K562 (cell line): Measurements from ENCODE around the gene OR52A5. TPM values are rescaled to one million over a fixed set of nuclear protein-coding genes. Genes with fewer than 3 reads are reported as not detected.

Source experiments
- ADNP ChIP-seq: fragments of 200-800 bp; sonication (Bioruptor generic); IDR thresholded peaks from 2 replicates; pipeline ENCODE4 v1.6.1; 2016; ENCODE audit warnings: missing genetic modification characterization, missing compliant biosample characterization
- NR1H2 ChIP-seq: sonication (generic); formaldehyde crosslinking; IDR thresholded peaks from 2 replicates; pipeline ENCODE4 v1.4.0; 2020; ENCODE audit warnings: mild to moderate bottlenecking, missing genetic modification reagents
- PTTG1 ChIP-seq: fragments of 450-650 bp; IDR thresholded peaks from 2 replicates; pipeline ENCODE4 v1.6.1; 2016; ENCODE audit warnings: low read depth, mild to moderate bottlenecking, missing genetic modification characterization, missing compliant biosample characterization
- SAFB ChIP-seq: fragments of 200-400 bp; formaldehyde crosslinking; IDR thresholded peaks from 2 replicates; pipeline ENCODE4 v1.6.1; 2017; ENCODE audit warnings: low read depth, low read length, borderline replicate concordance
- U2AF2 ChIP-seq: fragments of 200-400 bp; formaldehyde crosslinking; optimal IDR thresholded peaks from 2 replicates; pipeline ENCODE3; 2017; ENCODE audit warnings: low read depth, mild to moderate bottlenecking, low read length
- WHSC1 ChIP-seq: IDR thresholded peaks from one replicate; pipeline ENCODE4 v1.6.1; 2012; ENCODE audit warnings: low read length, control low read depth, inconsistent platforms
- ZNF224 ChIP-seq: sonication (generic); formaldehyde crosslinking; IDR thresholded peaks from 2 replicates; pipeline ENCODE4 v1.8.0; 2022; ENCODE audit warnings: mild to moderate bottlenecking, missing genetic modification reagents
- polyA plus RNA-seq, 8 experiments: library from polyadenylated mRNA; depleted of rRNA in 4 of 8; stranded (reverse) in 5 of 8; unstranded in 3 of 8; fragments of >200 nt; fragmentation: Nextera tagmentation in 2 of 8; fragmentation: Illumina TruSeq in 1 of 8; extraction: Ambion mirVana in 2 of 8; extraction: Trizol in 1 of 8; gene quantifications; 2 replicates each; pipeline versions ENCODE4 v1.2.1 to v1.2.3, GENCODE V29; 2011 to 2014; ENCODE audit warnings: inconsistent platforms in 1 of 8, missing spikeins in 1 of 8
- total RNA-seq, 7 experiments: library from RNA; depleted of rRNA in 6 of 7; stranded (reverse); fragments of >200 nt in 6 of 7; fragmentation: Illumina TruSeq in 2 of 7; extraction: Trizol in 2 of 7; gene quantifications; 2 replicates each; pipeline versions ENCODE4 v1.2.1 to v1.2.3, GENCODE V29; 2011 to 2021; ENCODE audit warnings: low replicate concordance in 1 of 7
- TF ChIP-seq, protein P1 (sequence below): fragments of 450-650 bp; IDR thresholded peaks from 2 replicates; pipeline ENCODE4 v1.6.1; 2016; ENCODE audit warnings: low read depth
- TF ChIP-seq, protein P2 (sequence below): sonication (generic); formaldehyde crosslinking; IDR thresholded peaks from 2 replicates; pipeline ENCODE4 v1.8.0; 2023; ENCODE audit warnings: mild to moderate bottlenecking, missing genetic modification reagents
- TF ChIP-seq, protein P3 (sequence below): sonication (generic); formaldehyde crosslinking; IDR thresholded peaks from 2 replicates; pipeline ENCODE4 v1.8.0; 2022; ENCODE audit warnings: mild to moderate bottlenecking, low read depth, missing genetic modification reagents
- TF ChIP-seq, protein P4 (sequence below), 2 experiments: fragments of 450-650 bp; IDR thresholded peaks; 2 replicates each; pipeline ENCODE4 v1.6.1; 2016
- TF ChIP-seq, protein P5 (sequence below): fragments of 250-450 bp; sonication (Bioruptor Pico); IDR thresholded peaks from 2 replicates; pipeline ENCODE4 v1.8.0; 2022; ENCODE audit warnings: inconsistent platforms, mild to moderate bottlenecking, moderate library complexity, borderline replicate concordance
- TF ChIP-seq, protein P6 (sequence below): sonication (generic); formaldehyde crosslinking; IDR thresholded peaks from 2 replicates; pipeline ENCODE4 v1.8.0; 2022; ENCODE audit warnings: mild to moderate bottlenecking, missing genetic modification reagents

Gene OR52A5
- total and polyA plus RNA-seq, 9 of the 15 experiments (the other 6 are each of a cell fraction or from before 2014, with no cell fraction given), result 0.04 to 1.1 (median 0.94) TPM; not detected in 6

DNA sequence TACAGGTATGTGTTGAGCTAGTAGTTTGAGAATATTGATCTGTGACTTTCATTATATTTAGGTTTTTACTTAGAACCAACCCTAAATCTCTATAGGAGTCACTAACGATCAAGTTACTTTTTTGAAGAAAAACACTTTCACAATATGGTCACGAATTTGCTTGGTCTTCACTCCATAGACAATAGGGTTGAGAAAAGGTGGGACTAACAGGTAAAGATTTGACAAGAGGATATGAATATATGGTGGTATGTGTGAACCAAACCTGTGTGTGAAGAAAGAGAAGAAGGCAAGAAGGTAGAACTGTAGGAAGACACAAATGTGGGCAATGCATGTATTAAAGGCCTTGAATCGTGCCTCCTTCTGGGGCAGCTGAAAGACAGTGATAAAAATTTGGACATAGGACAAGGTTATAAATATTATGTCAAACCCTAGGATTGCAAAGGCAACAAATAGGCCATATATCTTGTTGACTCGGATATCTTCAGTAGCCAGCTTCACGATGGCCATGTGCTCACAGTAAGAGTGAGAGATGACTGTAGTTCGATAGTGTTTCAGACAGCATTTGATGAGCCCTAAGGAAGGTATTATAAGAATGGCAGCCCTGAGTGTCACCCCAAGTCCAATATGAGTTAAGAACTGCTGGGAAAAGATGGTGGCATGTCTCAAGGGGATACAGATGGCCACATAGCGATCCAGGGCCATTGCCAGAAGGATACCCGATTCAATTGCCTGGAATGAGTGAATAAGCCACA lies 6.4 kb downstream of the OR52A5 start (continued):
- TF ChIP-seq, protein P1, sequence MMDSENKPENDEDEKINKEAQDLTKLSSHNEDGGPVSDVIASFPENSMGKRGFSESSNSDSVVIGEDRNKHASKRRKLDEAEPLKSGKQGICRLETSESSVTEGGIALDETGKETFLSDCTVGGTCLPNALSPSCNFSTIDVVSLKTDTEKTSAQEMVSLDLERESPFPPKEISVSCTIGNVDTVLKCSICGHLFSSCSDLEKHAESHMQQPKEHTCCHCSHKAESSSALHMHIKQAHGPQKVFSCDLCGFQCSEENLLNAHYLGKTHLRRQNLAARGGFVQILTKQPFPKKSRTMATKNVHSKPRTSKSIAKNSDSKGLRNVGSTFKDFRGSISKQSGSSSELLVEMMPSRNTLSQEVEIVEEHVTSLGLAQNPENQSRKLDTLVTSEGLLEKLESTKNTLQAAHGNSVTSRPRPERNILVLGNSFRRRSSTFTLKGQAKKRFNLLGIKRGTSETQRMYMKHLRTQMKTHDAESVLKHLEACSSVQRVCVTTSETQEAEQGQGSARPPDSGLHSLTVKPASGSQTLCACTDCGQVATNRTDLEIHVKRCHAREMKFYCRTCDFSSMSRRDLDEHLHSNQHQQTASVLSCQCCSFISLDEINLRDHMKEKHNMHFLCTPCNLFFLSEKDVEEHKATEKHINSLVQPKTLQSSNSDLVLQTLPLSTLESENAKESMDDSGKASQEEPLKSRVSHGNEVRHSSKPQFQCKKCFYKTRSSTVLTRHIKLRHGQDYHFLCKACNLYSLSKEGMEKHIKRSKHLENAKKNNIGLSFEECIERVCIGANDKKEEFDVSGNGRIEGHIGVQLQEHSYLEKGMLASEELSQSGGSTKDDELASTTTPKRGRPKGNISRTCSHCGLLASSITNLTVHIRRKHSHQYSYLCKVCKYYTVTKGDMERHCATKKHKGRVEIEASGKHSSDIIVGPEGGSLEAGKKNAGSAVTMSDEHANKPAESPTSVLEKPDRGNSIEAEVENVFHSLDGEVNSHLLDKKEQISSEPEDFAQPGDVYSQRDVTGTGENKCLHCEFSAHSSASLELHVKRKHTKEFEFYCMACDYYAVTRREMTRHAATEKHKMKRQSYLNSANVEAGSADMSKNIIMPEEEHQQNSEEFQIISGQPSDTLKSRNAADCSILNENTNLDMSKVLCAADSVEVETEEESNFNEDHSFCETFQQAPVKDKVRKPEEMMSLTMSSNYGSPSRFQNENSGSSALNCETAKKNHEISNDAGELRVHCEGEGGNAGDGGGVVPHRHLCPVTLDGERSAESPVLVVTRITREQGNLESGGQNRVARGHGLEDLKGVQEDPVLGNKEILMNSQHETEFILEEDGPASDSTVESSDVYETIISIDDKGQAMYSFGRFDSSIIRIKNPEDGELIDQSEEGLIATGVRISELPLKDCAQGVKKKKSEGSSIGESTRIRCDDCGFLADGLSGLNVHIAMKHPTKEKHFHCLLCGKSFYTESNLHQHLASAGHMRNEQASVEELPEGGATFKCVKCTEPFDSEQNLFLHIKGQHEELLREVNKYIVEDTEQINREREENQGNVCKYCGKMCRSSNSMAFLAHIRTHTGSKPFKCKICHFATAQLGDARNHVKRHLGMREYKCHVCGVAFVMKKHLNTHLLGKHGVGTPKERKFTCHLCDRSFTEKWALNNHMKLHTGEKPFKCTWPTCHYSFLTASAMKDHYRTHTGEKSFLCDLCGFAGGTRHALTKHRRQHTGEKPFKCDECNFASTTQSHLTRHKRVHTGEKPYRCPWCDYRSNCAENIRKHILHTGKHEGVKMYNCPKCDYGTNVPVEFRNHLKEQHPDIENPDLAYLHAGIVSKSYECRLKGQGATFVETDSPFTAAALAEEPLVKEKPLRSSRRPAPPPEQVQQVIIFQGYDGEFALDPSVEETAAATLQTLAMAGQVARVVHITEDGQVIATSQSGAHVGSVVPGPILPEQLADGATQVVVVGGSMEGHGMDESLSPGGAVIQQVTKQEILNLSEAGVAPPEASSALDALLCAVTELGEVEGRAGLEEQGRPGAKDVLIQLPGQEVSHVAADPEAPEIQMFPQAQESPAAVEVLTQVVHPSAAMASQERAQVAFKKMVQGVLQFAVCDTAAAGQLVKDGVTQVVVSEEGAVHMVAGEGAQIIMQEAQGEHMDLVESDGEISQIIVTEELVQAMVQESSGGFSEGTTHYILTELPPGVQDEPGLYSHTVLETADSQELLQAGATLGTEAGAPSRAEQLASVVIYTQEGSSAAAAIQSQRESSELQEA, result no peak
- TF ChIP-seq U2AF2 (no peak), SAFB (no peak), PTTG1 (tag) (no peak), ADNP (tag) (no peak), ZNF224 (CRISPR knock-in tag) (no peak), WHSC1 (no peak), NR1H2 (CRISPR knock-in tag) (no peak)
- TF ChIP-seq, protein P2, sequence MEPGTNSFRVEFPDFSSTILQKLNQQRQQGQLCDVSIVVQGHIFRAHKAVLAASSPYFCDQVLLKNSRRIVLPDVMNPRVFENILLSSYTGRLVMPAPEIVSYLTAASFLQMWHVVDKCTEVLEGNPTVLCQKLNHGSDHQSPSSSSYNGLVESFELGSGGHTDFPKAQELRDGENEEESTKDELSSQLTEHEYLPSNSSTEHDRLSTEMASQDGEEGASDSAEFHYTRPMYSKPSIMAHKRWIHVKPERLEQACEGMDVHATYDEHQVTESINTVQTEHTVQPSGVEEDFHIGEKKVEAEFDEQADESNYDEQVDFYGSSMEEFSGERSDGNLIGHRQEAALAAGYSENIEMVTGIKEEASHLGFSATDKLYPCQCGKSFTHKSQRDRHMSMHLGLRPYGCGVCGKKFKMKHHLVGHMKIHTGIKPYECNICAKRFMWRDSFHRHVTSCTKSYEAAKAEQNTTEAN (CRISPR knock-in tag), result no peak
- TF ChIP-seq, protein P3, sequence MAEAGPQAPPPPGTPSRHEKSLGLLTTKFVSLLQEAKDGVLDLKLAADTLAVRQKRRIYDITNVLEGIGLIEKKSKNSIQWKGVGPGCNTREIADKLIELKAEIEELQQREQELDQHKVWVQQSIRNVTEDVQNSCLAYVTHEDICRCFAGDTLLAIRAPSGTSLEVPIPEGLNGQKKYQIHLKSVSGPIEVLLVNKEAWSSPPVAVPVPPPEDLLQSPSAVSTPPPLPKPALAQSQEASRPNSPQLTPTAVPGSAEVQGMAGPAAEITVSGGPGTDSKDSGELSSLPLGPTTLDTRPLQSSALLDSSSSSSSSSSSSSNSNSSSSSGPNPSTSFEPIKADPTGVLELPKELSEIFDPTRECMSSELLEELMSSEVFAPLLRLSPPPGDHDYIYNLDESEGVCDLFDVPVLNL (CRISPR knock-in tag), result no peak
- TF ChIP-seq, protein P4, sequence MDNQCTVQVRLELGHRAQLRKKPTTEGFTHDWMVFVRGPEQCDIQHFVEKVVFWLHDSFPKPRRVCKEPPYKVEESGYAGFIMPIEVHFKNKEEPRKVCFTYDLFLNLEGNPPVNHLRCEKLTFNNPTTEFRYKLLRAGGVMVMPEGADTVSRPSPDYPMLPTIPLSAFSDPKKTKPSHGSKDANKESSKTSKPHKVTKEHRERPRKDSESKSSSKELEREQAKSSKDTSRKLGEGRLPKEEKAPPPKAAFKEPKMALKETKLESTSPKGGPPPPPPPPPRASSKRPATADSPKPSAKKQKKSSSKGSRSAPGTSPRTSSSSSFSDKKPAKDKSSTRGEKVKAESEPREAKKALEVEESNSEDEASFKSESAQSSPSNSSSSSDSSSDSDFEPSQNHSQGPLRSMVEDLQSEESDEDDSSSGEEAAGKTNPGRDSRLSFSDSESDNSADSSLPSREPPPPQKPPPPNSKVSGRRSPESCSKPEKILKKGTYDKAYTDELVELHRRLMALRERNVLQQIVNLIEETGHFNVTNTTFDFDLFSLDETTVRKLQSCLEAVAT (IDR thresholded peaks at IDR 0.05), result no peak
- TF ChIP-seq, protein P5, sequence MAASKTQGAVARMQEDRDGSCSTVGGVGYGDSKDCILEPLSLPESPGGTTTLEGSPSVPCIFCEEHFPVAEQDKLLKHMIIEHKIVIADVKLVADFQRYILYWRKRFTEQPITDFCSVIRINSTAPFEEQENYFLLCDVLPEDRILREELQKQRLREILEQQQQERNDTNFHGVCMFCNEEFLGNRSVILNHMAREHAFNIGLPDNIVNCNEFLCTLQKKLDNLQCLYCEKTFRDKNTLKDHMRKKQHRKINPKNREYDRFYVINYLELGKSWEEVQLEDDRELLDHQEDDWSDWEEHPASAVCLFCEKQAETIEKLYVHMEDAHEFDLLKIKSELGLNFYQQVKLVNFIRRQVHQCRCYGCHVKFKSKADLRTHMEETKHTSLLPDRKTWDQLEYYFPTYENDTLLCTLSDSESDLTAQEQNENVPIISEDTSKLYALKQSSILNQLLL (CRISPR knock-in tag), result no peak
- TF ChIP-seq, protein P6, sequence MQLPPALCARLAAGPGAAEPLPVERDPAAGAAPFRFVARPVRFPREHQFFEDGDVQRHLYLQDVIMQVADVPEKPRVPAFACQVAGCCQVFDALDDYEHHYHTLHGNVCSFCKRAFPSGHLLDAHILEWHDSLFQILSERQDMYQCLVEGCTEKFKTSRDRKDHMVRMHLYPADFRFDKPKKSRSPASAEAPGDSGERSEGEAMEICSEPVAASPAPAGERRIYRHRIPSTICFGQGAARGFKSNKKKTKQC (CRISPR knock-in tag), result no peak
